HepG2 (cell line): ENCODE measurements around the gene RAD51D. TPM values are rescaled to one million over a fixed set of nuclear protein-coding genes. Genes with fewer than 3 reads are reported as not detected.
A peak's percentile ranks its signal among the peaks of the same experiment; 100 is the strongest.

ENCODE experiments used
- EHMT2 ChIP-seq: fragments of 200-600 bp; sonication (generic); IDR thresholded peaks from 2 replicates; pipeline ENCODE4 v1.7.0; 2017; ENCODE audit warnings: antibody characterized with exemption, low read depth, low read length, borderline replicate concordance
- FOXA3 ChIP-seq: IDR thresholded peaks from 2 replicates; pipeline ENCODE4 v1.6.1; 2016; ENCODE audit warnings: missing genetic modification reagents, missing compliant biosample characterization
- GMEB1 ChIP-seq: sonication (generic); formaldehyde crosslinking; IDR thresholded peaks from 2 replicates; pipeline ENCODE4 v1.5.1; 2020; ENCODE audit warnings: missing genetic modification reagents, mild to moderate bottlenecking, borderline replicate concordance
- HNF1B ChIP-seq: sonication (generic); formaldehyde crosslinking; IDR thresholded peaks from 2 replicates; pipeline ENCODE4 v1.5.1; 2020; ENCODE audit warnings: mild to moderate bottlenecking, moderate library complexity, missing genetic modification reagents
- LCORL ChIP-seq, 2 experiments: fragments of 450-650 bp in 1 of 2; sonication (generic) in 1 of 2; formaldehyde crosslinking in 1 of 2; IDR thresholded peaks; 2 replicates each; pipeline versions ENCODE4 v1.5.0 to v1.6.1; 2017 to 2020; ENCODE audit warnings: antibody characterized with exemption in 1 of 2, missing genetic modification reagents in 1 of 2
- MIXL1 ChIP-seq: IDR thresholded peaks from 2 replicates; pipeline ENCODE4 v1.6.1; 2016
- NFE2 ChIP-seq: sonication (generic); formaldehyde crosslinking; IDR thresholded peaks from 2 replicates; pipeline ENCODE4 v1.4.0; 2020; ENCODE audit warnings: missing genetic modification reagents
- NFE2L1 ChIP-seq: sonication (generic); formaldehyde crosslinking; IDR thresholded peaks from 2 replicates; pipeline ENCODE4 v1.4.0; 2020; ENCODE audit warnings: missing genetic modification reagents, mild to moderate bottlenecking, borderline replicate concordance
- PCBP1 ChIP-seq: fragments of 200-400 bp; formaldehyde crosslinking; IDR thresholded peaks from 2 replicates; pipeline ENCODE4 v1.6.1; 2017; ENCODE audit warnings: mild to moderate bottlenecking, low read depth, low read length, borderline replicate concordance
- RAD21 ChIP-seq: fragments of 450-650 bp; formaldehyde crosslinking; IDR thresholded peaks from 2 replicates; pipeline ENCODE4 v1.5.0; 2020; ENCODE audit warnings: mild to moderate bottlenecking
- TRIM24 ChIP-seq: sonication (generic); formaldehyde crosslinking; IDR thresholded peaks from 2 replicates; pipeline ENCODE4 v1.8.0; 2022; ENCODE audit warnings: mild to moderate bottlenecking, missing genetic modification reagents
- ZBTB46 ChIP-seq: sonication (generic); formaldehyde crosslinking; IDR thresholded peaks from 2 replicates; pipeline ENCODE4 v1.4.0; 2020; ENCODE audit warnings: mild to moderate bottlenecking, missing genetic modification reagents, borderline replicate concordance
- ZGPAT ChIP-seq: IDR thresholded peaks from 2 replicates; pipeline ENCODE4 v1.6.1; 2016; ENCODE audit warnings: mild to moderate bottlenecking
- ZNF329 ChIP-seq: sonication (generic); formaldehyde crosslinking; IDR thresholded peaks from 2 replicates; pipeline ENCODE4 v1.9.0; 2021; ENCODE audit warnings: low read depth, mild to moderate bottlenecking, missing genetic modification reagents
- ZNF343 ChIP-seq: sonication (generic); formaldehyde crosslinking; IDR thresholded peaks from 2 replicates; pipeline ENCODE4 v1.4.0; 2020; ENCODE audit warnings: mild to moderate bottlenecking, missing genetic modification reagents
- polyA plus RNA-seq, 8 experiments: library from polyadenylated mRNA; depleted of rRNA in 3 of 8; stranded (reverse) in 7 of 8; unstranded in 1 of 8; fragments of >200 nt; fragmentation: Illumina TruSeq in 4 of 8; extraction: Trizol in 4 of 8; gene quantifications; 2 replicates each; pipeline versions ENCODE4 v1.2.1 to v1.2.3, GENCODE V29; 2011 to 2016; ENCODE audit warnings: low read depth in 4 of 8, missing spikeins in 1 of 8, mixed read lengths in 1 of 8; ENCODE audit not compliant: insufficient read depth in 1 of 8
- total RNA-seq, 5 experiments: library from RNA; depleted of rRNA; stranded (reverse); fragments of >200 nt; fragmentation: Illumina TruSeq; extraction: Trizol; gene quantifications; 2 replicates each; pipeline ENCODE4 v1.2.3, GENCODE V29; 2016; ENCODE audit warnings: low read depth in 1 of 5
- TF ChIP-seq, protein P1 (sequence below): sonication (generic); formaldehyde crosslinking; IDR thresholded peaks from 2 replicates; pipeline ENCODE4 v1.4.0; 2020; ENCODE audit warnings: mild to moderate bottlenecking, missing genetic modification reagents
- TF ChIP-seq, protein P2 (sequence below): sonication (generic); formaldehyde crosslinking; IDR thresholded peaks from 2 replicates; pipeline ENCODE4 v1.8.1; 2023; ENCODE audit warnings: mild to moderate bottlenecking, missing genetic modification reagents
- TF ChIP-seq, protein P3 (sequence below): IDR thresholded peaks from 2 replicates; pipeline ENCODE4 v1.6.1; 2016; ENCODE audit warnings: missing biosample characterization, missing genetic modification reagents, low read depth

The RAD51D gene
- total and polyA plus RNA-seq, 2 of the 13 experiments (the other 11 are each of a cell fraction or from before 2014, with no cell fraction given), result 6.7 to 13.1 TPM

DNA sequence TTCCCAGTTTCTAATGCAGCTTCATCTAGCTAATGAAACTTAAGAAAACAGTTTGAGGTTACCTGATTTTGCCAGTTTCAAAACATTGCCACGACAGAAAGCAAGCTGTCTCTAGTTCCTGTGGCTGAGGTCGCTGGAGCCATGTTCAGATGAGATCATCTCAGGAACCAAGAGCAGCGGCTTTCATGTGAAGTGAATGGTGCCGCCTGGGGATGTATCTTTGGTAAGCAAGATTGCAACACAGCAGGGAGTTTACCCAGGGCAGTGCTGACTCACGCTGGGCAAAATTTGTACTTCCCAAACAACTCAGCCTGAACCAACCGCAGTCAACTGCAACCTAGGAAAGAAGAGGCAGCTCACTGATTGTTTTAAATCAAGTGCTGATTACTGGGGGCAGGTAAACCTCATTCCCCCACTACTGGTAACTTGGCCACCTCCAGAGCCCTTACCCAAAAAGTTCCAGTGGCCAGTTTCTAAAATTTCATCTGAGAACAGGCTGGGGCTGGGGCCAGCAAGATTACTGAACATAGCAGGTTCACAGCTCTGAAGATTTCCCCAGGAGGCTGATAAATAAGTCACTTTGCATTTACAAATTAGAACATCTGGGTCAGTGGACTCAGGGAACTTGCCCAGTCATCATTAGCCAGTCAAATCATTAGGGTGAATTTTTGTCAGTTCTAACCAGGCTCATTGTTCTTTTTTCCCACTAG, 56.0 kb downstream of the RAD51D start, which contains the start of gene RFFL (continued):
- TF ChIP-seq HNF1B (CRISPR knock-in tag), result peak; percentile 76
- peak; percentile 73; the same call in 1 of the 2 replicates for TF ChIP-seq ZNF343 (CRISPR knock-in tag)
- TF ChIP-seq PCBP1, result no peak
- TF ChIP-seq NFE2 (CRISPR knock-in tag), result peak; percentile 91
- no peak for TF ChIP-seq TRIM24 (CRISPR knock-in tag)
- peak; percentile 32; the same call in 1 of the 2 replicates for TF ChIP-seq GMEB1 (CRISPR knock-in tag)
- TF ChIP-seq, protein P1, sequence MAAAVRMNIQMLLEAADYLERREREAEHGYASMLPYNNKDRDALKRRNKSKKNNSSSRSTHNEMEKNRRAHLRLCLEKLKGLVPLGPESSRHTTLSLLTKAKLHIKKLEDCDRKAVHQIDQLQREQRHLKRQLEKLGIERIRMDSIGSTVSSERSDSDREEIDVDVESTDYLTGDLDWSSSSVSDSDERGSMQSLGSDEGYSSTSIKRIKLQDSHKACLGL (CRISPR knock-in tag), result no peak
- TF ChIP-seq ZBTB46, result no peak
- peak; percentile 88 for TF ChIP-seq MIXL1 (CRISPR knock-in tag)
- TF ChIP-seq LCORL (IDR thresholded peaks at IDR 0.05), result peak; percentile 64; the same call in 1 of the 2 replicates
- TF ChIP-seq LCORL (CRISPR knock-in tag; IDR thresholded peaks at IDR 0.05), result peak; percentile 97
- TF ChIP-seq, protein P2, sequence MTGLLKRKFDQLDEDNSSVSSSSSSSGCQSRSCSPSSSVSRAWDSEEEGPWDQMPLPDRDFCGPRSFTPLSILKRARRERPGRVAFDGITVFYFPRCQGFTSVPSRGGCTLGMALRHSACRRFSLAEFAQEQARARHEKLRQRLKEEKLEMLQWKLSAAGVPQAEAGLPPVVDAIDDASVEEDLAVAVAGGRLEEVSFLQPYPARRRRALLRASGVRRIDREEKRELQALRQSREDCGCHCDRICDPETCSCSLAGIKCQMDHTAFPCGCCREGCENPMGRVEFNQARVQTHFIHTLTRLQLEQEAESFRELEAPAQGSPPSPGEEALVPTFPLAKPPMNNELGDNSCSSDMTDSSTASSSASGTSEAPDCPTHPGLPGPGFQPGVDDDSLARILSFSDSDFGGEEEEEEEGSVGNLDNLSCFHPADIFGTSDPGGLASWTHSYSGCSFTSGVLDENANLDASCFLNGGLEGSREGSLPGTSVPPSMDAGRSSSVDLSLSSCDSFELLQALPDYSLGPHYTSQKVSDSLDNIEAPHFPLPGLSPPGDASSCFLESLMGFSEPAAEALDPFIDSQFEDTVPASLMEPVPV (CRISPR knock-in tag), result no peak
- peak; percentile 83; the same call in 1 of the 2 replicates for TF ChIP-seq ZGPAT (CRISPR knock-in tag)
- peak; percentile 95 for TF ChIP-seq NFE2L1 (CRISPR knock-in tag)
- TF ChIP-seq ZNF329 (CRISPR knock-in tag), result no peak
- TF ChIP-seq, protein P3, sequence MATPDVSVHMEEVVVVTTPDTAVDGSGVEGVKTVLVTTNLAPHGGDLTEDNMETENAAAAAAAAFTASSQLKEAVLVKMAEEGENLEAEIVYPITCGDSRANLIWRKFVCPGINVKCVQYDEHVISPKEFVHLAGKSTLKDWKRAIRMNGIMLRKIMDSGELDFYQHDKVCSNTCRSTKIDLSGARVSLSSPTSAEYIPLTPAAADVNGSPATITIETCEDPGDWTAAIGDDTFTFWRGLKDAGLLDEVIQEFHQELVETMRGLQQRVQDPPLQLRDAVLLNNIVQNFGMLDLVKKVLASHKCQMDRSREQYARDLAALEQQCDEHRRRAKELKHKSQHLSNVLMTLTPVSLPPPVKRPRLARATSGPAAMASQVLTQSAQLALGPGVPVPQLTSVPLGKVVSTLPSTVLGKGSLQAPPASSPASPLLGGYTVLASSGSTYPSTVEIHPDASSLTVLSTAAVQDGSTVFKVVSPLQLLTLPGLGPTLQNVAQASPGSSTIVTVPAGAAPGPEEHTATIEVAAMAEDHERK, result no peak
- TF ChIP-seq FOXA3 (CRISPR knock-in tag), result peak; percentile 93
- TF ChIP-seq EHMT2, result no peak; the same call in 1 of the 2 replicates
- TF ChIP-seq RAD21 (CRISPR knock-in tag), result peak; percentile 59; the same call in 1 of the 2 replicates
